Left ventricle myocardium inferior (tissue), 1 donor: Measurements from ENCODE around the gene SIN3B. TPM values are rescaled to one million over a fixed set of nuclear protein-coding genes. Genes with fewer than 3 reads are reported as not detected.

Experiments
- DNase-seq: peaks from one replicate; pipeline ENCODE4 v3.0.0-alpha.2; 2020
- H3K27ac ChIP-seq: fragments of 200-600 bp; replicated peaks from 2 replicates; pipeline ENCODE4 v1.8.0; 2021
- H3K27me3 ChIP-seq: fragments of 200-600 bp; 2 replicates; pipeline ENCODE4 v1.8.0; 2021; ENCODE audit warnings: low read depth
- H3K36me3 ChIP-seq: fragments of 200-600 bp; 2 replicates; pipeline ENCODE4 v1.8.0; 2021
- H3K4me1 ChIP-seq: fragments of 200-600 bp; 2 replicates; pipeline ENCODE4 v1.8.0; 2021
- H3K4me3 ChIP-seq: fragments of 200-600 bp; 2 replicates; pipeline ENCODE4 v1.8.0; 2021; ENCODE audit warnings: mild to moderate bottlenecking, moderate library complexity
- H3K9me3 ChIP-seq: fragments of 200-600 bp; replicated peaks from 2 replicates; pipeline ENCODE4 v1.8.0; 2021
- CTCF ChIP-seq: fragments of 200-600 bp; IDR thresholded peaks from 2 replicates; pipeline ENCODE4 v1.8.0; 2021; ENCODE audit warnings: antibody characterized with exemption, mild to moderate bottlenecking, borderline replicate concordance
- intact Hi-C: fragments of 100-400 bp; cut with micrococcal nuclease; formaldehyde crosslinking; loops from one replicate; pipeline ENCODE4 v1.11.0; 2022
- total RNA-seq: library from RNA; stranded (reverse); fragmentation: NEBNext Ultra II Directional; extraction: Animal tissue kit (Norgen Biotek cat#: 25700); gene quantifications from one replicate; pipeline ENCODE4 v1.2.1, GENCODE V29; 2021
- donor health status: DM: no; HTN: yes; CAD: no; lungs with severe emphysema.

The SIN3B gene
- total RNA-seq, 1 donor from 2014 or later = 24.4 TPM

DNA sequence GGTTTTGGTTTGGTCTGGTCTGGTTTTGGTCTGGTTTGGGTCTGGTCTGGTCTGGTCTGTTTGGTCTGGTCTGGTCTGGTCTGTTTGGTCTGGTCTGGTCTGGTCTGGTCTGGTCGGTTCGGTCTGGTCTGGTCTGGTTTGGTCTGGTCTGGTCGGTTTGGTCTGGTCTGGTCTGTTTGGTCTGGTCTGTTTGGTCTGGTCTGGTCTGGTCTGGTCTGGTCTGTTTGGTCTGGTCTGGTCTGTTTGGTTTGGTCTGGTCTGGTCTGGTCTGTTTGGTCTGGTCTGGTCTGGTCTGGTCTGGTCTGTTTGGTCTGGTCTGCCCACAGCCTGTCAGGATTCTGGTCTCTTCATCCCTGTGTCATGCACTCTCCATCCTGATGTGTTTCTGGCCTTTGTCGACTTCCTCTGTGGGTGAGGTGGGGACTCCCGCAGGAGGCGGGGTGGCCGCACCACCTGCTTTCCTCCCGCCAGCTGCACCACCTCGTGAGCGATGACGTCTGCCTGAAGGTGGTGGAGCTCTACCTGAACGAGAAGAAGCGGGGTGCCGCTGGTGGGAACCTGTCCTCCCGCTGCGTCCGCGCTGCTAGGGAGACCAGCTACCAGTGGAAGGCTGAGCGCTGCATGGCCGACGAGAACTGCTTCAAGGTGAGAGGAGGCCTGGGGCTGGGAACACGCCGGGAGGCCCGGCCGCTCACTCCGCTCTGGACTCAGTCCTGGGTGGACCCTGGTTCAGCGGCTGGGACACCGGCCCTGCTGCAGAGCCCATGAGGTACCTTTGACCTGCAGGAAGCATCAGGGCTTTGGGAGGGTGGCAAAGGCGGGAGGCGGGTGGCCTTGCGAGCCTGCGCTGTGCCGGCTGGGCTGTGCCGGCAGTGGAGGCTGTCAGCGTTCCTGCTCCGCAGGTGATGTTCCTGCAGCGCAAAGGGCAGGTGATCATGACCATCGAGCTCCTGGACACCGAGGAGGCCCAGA lies 46.7 kb downstream of the SIN3B start:
- H3K9me3 ChIP-seq = peaks cover under 1% of the 10 kb centered on the region
- H3K36me3 ChIP-seq = peaks cover 72% of the 10 kb centered on the region
- intact Hi-C loops = no loop called here
- no peaks in the 10 kb centered on the region for H3K27me3 ChIP-seq
- peaks cover 51% of the 10 kb centered on the region for H3K4me1 ChIP-seq
- no peak overlapping the region for H3K4me3 ChIP-seq
- TF ChIP-seq CTCF = no peak
- no peak for DNase-seq
- peak overlapping the region; percentile 56 for H3K27ac ChIP-seq

DNA sequence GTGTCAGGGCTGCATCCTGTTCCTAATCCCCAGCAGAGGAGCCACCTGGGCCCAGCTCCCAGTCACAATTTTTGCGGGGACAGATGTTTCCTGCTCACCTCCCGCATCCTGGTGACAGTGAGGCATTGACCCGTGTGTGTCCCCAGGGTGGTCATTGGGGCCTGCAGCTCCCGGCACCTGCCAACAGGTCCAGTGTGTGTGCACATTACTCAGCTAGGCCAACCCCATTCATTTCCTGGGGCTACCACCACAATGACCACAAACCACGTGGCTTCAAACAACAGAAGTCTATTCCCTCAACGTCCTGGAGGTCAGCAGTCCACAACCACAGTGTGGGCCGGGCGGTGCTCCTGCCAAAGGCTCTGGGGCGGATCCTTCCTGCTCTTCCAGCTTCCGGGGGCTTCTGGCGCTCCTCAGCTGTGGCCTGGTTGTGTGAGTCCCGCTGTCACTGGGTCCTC lies 47.7 kb downstream of the SIN3B start:
- intact Hi-C loops = no loop called here
- peak overlapping the region; percentile 56 for H3K27ac ChIP-seq
- no peak for DNase-seq
- peaks cover 62% of the 10 kb centered on the region for H3K36me3 ChIP-seq
- no peak overlapping the region for H3K4me3 ChIP-seq
- no peak for TF ChIP-seq CTCF
- peaks cover 11% of the 10 kb centered on the region for H3K9me3 ChIP-seq
- peaks cover 43% of the 10 kb centered on the region for H3K4me1 ChIP-seq
- no peaks in the 10 kb centered on the region for H3K27me3 ChIP-seq

DNA sequence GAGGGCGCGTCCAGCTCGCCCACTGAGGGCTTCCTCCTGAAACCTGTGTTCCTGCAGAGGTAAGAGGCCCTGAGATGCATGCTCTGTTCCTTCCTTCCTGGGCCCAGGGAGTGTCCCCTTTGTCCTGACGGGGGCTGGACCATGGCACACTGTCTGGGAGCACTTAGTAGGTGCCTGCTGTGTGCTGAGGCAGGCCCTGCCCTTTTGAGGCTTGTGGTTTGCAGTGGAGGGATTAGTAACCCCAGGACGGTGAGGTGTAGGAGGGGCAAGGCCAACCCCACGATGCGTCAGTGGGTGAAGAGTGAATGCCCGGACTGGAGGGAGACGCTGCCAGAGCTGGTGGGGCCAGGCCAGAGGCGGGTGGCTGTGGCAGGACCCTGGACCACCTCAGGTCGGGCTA lies 48.4 kb downstream of the SIN3B start:
- no peak for DNase-seq
- Histone ChIP-seq H3K36me3 (peaks cover 56% of the 10 kb centered on the region), H3K27me3 (no peaks in the 10 kb centered on the region), H3K4me3 (no peak overlapping the region), H3K9me3 (peaks cover 18% of the 10 kb centered on the region), H3K27ac (peak overlapping the region; percentile 56), H3K4me1 (peaks cover 38% of the 10 kb centered on the region)
- TF ChIP-seq CTCF = no peak
- intact Hi-C loops = no loop called here

DNA sequence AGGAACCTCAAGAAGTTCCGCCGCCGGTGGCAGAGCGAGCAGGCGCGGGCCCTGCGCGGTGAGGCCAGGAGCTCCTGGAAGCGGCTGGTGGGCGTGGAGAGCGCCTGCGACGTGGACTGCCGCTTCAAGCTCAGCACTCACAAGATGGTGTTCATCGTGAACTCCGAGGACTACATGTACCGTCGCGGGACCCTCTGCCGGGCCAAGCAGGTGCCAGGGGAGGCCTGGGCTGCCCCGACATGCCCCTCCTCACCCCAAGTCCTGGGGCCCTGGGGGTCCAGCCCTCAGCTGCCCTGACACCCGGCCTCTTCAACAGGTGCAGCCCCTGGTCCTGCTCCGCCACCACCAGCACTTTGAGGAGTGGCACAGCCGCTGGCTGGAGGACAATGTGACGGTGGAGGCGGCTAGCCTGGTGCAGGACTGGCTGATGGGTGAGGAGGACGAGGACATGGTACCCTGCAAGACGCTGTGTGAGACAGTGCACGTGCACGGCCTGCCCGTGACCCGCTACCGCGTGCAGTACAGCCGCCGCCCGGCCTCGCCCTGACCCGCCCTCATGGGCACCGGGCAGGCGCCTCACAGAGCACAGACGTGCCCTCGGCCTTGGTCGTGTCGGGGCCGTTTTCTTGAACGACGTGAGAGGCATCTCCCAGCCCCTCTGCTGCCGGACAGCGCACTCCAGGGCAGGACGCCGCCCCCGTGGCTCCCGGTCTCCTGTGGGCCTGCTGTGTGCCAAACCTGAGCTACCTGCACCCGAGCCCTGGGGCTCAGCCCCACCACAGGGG lies 49.2 kb downstream of the SIN3B start:
- H3K9me3 ChIP-seq = peaks cover 25% of the 10 kb centered on the region
- DNase-seq = no peak
- H3K27ac ChIP-seq = no peak overlapping the region
- H3K36me3 ChIP-seq = peaks cover 48% of the 10 kb centered on the region
- H3K4me3 ChIP-seq = no peak overlapping the region
- intact Hi-C loops = no loop called here
- no peak for TF ChIP-seq CTCF
- no peaks in the 10 kb centered on the region for H3K27me3 ChIP-seq
- peaks cover 31% of the 10 kb centered on the region for H3K4me1 ChIP-seq

GRCh38 chr19:16880884-16881554 lies 51.8 kb downstream of the SIN3B start:
- Histone ChIP-seq H3K27ac (no peak overlapping the region), H3K4me1 (peaks cover 27% of the 10 kb centered on the region), H3K27me3 (no peaks in the 10 kb centered on the region), H3K36me3 (peaks cover 41% of the 10 kb centered on the region), H3K9me3 (peaks cover 29% of the 10 kb centered on the region), H3K4me3 (no peak overlapping the region)
- no peak for TF ChIP-seq CTCF
- no peak for DNase-seq
- intact Hi-C loops = no loop called here
